Pancreas (tissue), 10 donors: Measurements from ENCODE around the gene C16orf89. TPM values are rescaled to one million over a fixed set of nuclear protein-coding genes. Genes with fewer than 3 reads are reported as not detected.

Source experiments
- ATAC-seq, 4 donors: fragments of 200-7000 bp; cut with Tn5 transposase; one replicate each; pipeline versions ENCODE4 v1.8.0 to v1.9.1; 2020; ENCODE audit warnings: mild to moderate bottlenecking in 4 of 4, moderate library complexity in 4 of 4
- DNase-seq, 6 donors: peaks; one replicate each; pipeline ENCODE4 v3.0.0-alpha.2; 2020
- FAIRE-seq: peaks from 2 replicates; lab custom pipeline; 2012; peaks lifted over from hg19 to GRCh38; lab: Jason Lieb, UNC
- H3K27ac ChIP-seq, 4 donors: fragments of 200-600 bp; sonication (generic); 1 replicate in 3 of 4; 2 replicates in 1 of 4; pipeline versions ENCODE4 v1.5.0 to v1.8.0; 2020
- H3K27me3 ChIP-seq, 4 donors: fragments of 200-600 bp; one replicate each; pipeline ENCODE4 v1.8.0; 2021
- H3K36me3 ChIP-seq, 3 donors: fragments of 200-600 bp; sonication (generic) in 1 of 3; one replicate each; pipeline versions ENCODE4 v1.5.0 to v1.8.0; 2020 to 2021
- H3K4me1 ChIP-seq, 3 donors: fragments of 200-600 bp; one replicate each; pipeline ENCODE4 v1.8.0; 2021
- H3K4me3 ChIP-seq, 4 donors: fragments of 200-600 bp; sonication (generic) in 2 of 4; one replicate each; pipeline versions ENCODE4 v1.5.0 to v1.8.0; 2020 to 2021
- H3K9me3 ChIP-seq, 4 donors: fragments of 200-600 bp; one replicate each; pipeline ENCODE4 v1.8.0; 2021
- CTCF ChIP-seq, 4 donors: fragments of 200-600 bp; sonication (generic) in 3 of 4; IDR thresholded peaks; one replicate each; pipeline versions ENCODE4 v1.5.0 to v1.8.0; 2021; ENCODE audit warnings: antibody characterized with exemption in 4 of 4
- WGBS, 2 donors: extraction: QIAGEN DNeasy Blood & Tissue Kit; methylation state at CpG; one replicate each; pipeline ENCODE4 v1.1.7; 2013; 5-methylcytosine and 5-hydroxymethylcytosine counted together
- intact Hi-C, 3 donors: fragments of 100-400 bp; cut with DNase I; formaldehyde crosslinking; loops; one replicate each; pipeline versions ENCODE4 v1.11.1 to v1.14.2; 2022
- polyA plus RNA-seq, 2 donors: library from polyadenylated mRNA; stranded (reverse); fragments of 200-250 nt; gene quantifications; one replicate each; pipeline ENCODE4 v1.2.3, GENCODE V29; 2013
- total RNA-seq, 6 donors: library from RNA; stranded (reverse); fragmentation: NEBNext Ultra II Directional in 4 of 6; extraction: Animal tissue kit (Norgen Biotek cat#: 25700) in 4 of 6; gene quantifications; one replicate each; pipeline versions ENCODE4 v1.2.1 to v1.2.4, GENCODE V29; 2021 to 2023
- donor health status: healthy with polysubstance abuse.
- donor health status: DM: no; HTN: no; CAD: no; lungs with moderate emphysema.
- donor health status: DM: no; HTN: no; CAD: no.
- donor health status: control.
- donor health status: control.
- donor health status: Bipolar disorder and iron deficiency.
- donor health status: DM: yes; HTN: yes; CAD: no.
- donor health status: DM: no; HTN: no; CAD: no.
- donor health status: DM: no; HTN: no; CAD: no.
- donor health status: DM: yes; HTN: yes; CAD: no.

Gene C16orf89
- total and polyA plus RNA-seq, 8 donors, result 1.1 to 9.1 (median 2.3) TPM; not detected in 1

DNA sequence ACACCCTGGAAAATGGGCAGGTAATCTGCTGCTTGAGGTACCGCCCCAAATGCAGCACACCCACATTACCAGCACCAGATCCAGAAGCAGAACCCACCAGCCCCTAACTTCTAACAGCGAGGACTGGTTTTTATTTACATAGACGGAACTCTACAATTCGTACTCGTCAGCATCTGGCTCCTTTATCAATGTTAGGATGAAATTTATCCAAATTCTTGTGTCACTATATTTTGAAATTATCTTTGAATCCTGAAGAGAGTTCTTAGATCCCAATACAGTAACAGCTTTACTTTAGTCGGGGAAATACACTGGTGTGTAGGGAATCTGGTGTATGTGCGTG, 5.6 kb upstream of the C16orf89 start:
- WGBS, 2 donors, result 40 to 47% methylated on average over 7 of the region's 7 CpGs

GRCh38 chr16:5070431-5071186, 4.9 kb upstream of the C16orf89 start:
- Histone ChIP-seq H3K27me3 (no peaks in the 10 kb centered on the region), H3K27ac (peak overlapping the region in 3 of 4 donors; percentile 75 to 85 (median 76)), H3K4me3 (no peak overlapping the region), H3K4me1 (peaks cover 0 to 11% (median 0%) of the 10 kb centered on the region in 3 donors), H3K36me3 (peaks cover 0 to 7% (median 0%) of the 10 kb centered on the region in 3 donors), H3K9me3 (no peaks in the 10 kb centered on the region)
- intact Hi-C loops, result no loop called here
- no peak for DNase-seq
- no peak for TF ChIP-seq CTCF (IDR thresholded peaks at IDR 0.05)
- WGBS, 2 donors, result 88 to 91% methylated on average over 15 of the region's 15 CpGs
- no peak for ATAC-seq
- FAIRE-seq, result no peak

More for the DNA sequence above, 5.6 kb upstream of the C16orf89 start:
- Histone ChIP-seq H3K27me3 (no peaks in the 10 kb centered on the region), H3K4me3 (peak overlapping the region; percentile 59 to 86 (median 74)), H3K36me3 (peaks cover 0 to 14% (median 0%) of the 10 kb centered on the region in 3 donors), H3K9me3 (no peaks in the 10 kb centered on the region), H3K27ac (peak overlapping the region; percentile 24 to 85 (median 76)), H3K4me1 (peaks cover 0 to 11% (median 0%) of the 10 kb centered on the region in 3 donors)
- ATAC-seq, result no peak
- no peak for FAIRE-seq
- no peak for TF ChIP-seq CTCF (IDR thresholded peaks at IDR 0.05)
- no peak for DNase-seq
- intact Hi-C loops, result no loop called here

DNA sequence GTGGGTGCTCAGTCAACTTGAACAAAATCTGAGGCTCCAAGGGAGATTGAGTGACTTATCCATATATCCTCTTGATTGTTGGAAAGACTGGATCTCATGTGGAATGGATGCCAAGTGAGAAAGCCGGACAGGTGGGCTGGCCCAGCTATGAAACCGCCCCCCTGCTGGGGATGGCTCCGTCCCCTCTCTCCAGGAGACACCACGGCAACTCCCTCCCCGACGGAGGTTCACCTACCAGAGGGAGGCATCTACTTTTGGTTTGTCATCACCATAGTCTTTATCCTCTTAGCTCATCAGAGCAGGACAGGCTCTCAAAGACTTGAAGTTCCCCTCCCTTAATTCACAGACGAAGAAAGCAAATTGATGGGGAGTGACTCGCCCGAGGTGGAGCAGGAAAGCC, 4.1 kb upstream of the C16orf89 start:
- Histone ChIP-seq H3K9me3 (no peaks in the 10 kb centered on the region), H3K4me3 (no peak overlapping the region), H3K36me3 (no peaks in the 10 kb centered on the region), H3K4me1 (peaks cover 0 to 11% (median 0%) of the 10 kb centered on the region in 3 donors), H3K27ac (no peak overlapping the region), H3K27me3 (no peaks in the 10 kb centered on the region)
- 91% methylated on average over 9 of the region's 9 CpGs for WGBS, 2 donors
- intact Hi-C loops, result no loop called here
- TF ChIP-seq CTCF (IDR thresholded peaks at IDR 0.05), result no peak
- ATAC-seq, result no peak
- no peak for FAIRE-seq
- DNase-seq, result no peak

DNA sequence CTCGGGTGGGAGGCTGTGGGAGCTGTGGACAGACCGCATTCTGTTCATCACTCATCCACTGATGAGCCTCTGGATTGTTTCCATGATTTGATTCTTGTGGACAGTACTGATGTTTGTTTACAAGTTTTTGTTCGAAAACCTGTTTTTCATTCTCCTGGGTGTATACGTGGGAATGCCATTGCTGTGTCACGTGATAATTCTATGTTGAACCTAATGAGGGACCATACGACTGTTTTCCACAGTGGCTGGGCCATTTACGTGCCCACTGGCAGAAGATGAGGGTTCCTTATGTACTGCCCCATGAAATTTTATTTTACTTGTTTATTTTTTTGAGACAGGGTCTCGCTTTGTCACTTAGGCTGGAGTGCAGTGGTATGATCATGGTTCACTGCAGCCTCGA, 3.3 kb upstream of the C16orf89 start:
- no peak for TF ChIP-seq CTCF (IDR thresholded peaks at IDR 0.05)
- DNase-seq (no peak), FAIRE-seq (no peak), ATAC-seq (no peak)
- Histone ChIP-seq H3K4me3 (no peak overlapping the region), H3K27ac (no peak overlapping the region), H3K36me3 (no peaks in the 10 kb centered on the region), H3K9me3 (no peaks in the 10 kb centered on the region), H3K4me1 (peaks cover 0 to 11% (median 0%) of the 10 kb centered on the region in 3 donors), H3K27me3 (no peaks in the 10 kb centered on the region)
- WGBS, 2 donors, result 75 to 79% methylated on average over 9 of the region's 9 CpGs
- intact Hi-C loops, result no loop called here

DNA sequence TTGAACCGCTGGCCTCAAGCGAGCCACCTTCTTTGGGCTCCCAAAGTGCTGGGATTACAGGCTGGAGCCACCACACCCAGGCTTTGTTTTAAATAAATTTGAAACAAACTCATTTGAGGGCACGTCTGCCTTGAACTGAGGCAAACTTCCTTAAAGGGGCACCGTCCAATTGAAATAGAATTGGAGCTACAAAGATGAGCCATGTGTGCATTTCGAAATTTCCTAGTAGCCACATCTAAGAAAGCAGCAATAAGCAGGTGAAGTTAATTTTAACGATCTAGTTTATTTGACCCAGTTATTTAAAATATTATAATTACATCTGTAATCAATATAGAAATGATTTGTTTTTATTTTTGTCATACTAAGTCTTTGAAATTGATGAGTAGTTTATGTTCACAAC, 755 bp upstream of the C16orf89 start:
- Histone ChIP-seq H3K4me1 (no peaks in the 10 kb centered on the region), H3K4me3 (no peak overlapping the region), H3K36me3 (no peaks in the 10 kb centered on the region), H3K27me3 (no peaks in the 10 kb centered on the region), H3K9me3 (no peaks in the 10 kb centered on the region), H3K27ac (no peak overlapping the region)
- DNase-seq (no peak), ATAC-seq (no peak), FAIRE-seq (no peak)
- 67 to 76% methylated on average over 6 of the region's 6 CpGs for WGBS, 2 donors
- intact Hi-C loops, result no loop called here
- TF ChIP-seq CTCF (IDR thresholded peaks at IDR 0.05), result no peak
